ENCODE data around the gene ZNF165. TPM values are rescaled to one million over a fixed set of nuclear protein-coding genes. Genes with fewer than 3 reads are reported as not detected.
A peak's percentile ranks its signal among the peaks of the same experiment; 100 is the strongest.
"Not testable (repeated sequence)": the region's sequence is repeated elsewhere in the genome, so short reads cannot be mapped to it uniquely, and the experiment has no call there.

The ZNF165 gene
- total and polyA plus RNA-seq, 8 donors = 2.4 to 4.2 (median 3.2) TPM

DNA sequence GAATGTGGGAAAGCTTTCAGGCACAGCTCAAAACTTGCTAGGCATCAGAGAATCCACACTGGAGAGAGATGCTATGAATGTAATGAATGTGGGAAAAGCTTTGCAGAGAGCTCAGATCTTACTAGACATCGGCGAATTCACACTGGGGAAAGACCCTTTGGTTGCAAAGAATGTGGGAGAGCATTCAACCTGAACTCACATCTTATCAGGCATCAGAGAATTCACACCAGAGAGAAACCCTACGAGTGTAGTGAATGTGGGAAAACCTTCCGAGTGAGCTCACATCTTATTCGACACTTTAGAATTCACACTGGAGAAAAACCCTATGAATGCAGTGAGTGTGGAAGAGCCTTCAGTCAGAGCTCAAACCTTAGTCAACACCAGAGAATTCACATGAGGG, 8.7 kb downstream of the ZNF165 start:
- no peak overlapping the region for H3K27ac ChIP-seq
- peaks cover 0 to 59% of the 10 kb centered on the region in 2 donors for H3K36me3 ChIP-seq
- DNase-seq = no peak
- H3K27me3 ChIP-seq = peaks cover 0 to 8% of the 10 kb centered on the region in 2 donors
- TF ChIP-seq CTCF (IDR thresholded peaks at IDR 0.05) = no peak
- no peak for ATAC-seq
- no peak overlapping the region for H3K4me3 ChIP-seq
- intact Hi-C loops (cut with DNase I) = no loop called here
- H3K4me1 ChIP-seq = no peaks in the 10 kb centered on the region
- peaks cover 0 to 30% of the 10 kb centered on the region in 2 donors for H3K9me3 ChIP-seq

DNA sequence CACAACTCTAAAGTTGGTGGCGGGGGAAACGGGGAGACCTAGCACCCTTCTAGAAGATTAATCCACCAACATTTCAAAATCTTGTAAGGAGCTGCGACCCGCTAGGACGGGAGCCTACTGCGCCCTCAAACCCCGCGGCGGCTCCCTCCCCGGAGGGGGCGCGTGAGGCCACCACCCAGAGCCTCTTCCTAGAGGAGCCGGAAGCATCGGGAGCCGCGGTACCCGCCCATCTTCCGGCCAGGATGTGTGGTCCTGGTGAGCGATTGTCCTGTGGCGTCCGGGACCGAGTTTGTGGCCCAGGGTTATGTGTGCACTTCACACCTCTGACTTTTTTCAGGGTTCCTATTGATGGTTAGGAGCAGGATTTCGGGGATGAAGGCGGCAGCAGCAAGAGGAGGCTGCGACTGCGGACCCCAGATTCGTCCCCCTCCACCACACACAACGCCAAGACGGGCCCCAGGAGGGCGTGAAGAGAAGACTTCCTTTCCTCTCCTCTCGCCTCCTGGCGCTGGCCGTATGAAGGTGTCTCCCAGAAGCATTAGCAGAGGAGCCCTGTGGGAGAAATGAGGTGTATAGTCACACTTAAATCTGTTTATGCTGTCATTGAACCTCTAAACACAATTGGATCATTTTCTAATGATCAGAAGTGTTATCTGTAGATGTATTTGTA, 10.7 kb downstream of the ZNF165 start:
- intact Hi-C loops (cut with DNase I) = no loop called here
- no peak for TF ChIP-seq CTCF (IDR thresholded peaks at IDR 0.05)
- H3K36me3 ChIP-seq = peaks cover 0 to 50% of the 10 kb centered on the region in 2 donors
- DNase-seq (peak in 3 of 4 donors; percentile 17 to 78 (median 33)), ATAC-seq (peak; percentile 34)
- H3K27me3 ChIP-seq = peaks cover 0 to 8% of the 10 kb centered on the region in 2 donors
- H3K4me1 ChIP-seq = no peaks in the 10 kb centered on the region
- H3K4me3 ChIP-seq = peak overlapping the region; percentile 16 to 22
- no peak overlapping the region for H3K27ac ChIP-seq
- H3K9me3 ChIP-seq = peaks cover 0 to 30% of the 10 kb centered on the region in 2 donors

DNA sequence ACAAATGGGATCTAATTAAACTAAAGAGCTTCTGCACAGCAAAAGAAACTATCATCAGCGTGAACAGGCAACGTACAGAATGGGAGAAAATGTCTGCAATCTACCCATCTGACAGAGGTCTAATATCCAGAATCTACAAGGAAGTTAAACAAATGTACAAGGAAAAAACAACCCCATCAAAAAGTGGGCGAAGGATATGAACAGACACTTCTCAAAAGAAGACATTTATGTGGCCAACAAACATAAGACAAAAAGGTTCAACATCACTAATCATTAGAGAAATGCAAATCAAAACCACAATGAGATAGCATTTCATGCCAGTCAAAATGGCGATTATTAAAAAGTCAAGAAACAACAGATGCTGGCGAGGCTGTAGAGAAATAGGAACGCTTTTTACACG, 21.9 kb downstream of the ZNF165 start:
- peaks cover 0 to 13% of the 10 kb centered on the region in 2 donors for H3K4me1 ChIP-seq
- H3K4me3 ChIP-seq; DNase-seq; H3K36me3 ChIP-seq; H3K27me3 ChIP-seq; ATAC-seq; intact Hi-C loops (cut with DNase I); H3K27ac ChIP-seq; H3K9me3 ChIP-seq: not testable (repeated sequence)

GRCh38 chr6:28102699-28103098, 22.3 kb downstream of the ZNF165 start:
- H3K4me1 ChIP-seq = peaks cover 0 to 13% of the 10 kb centered on the region in 2 donors
- H3K27me3 ChIP-seq; H3K36me3 ChIP-seq; intact Hi-C loops (cut with DNase I); DNase-seq; ATAC-seq; H3K27ac ChIP-seq; H3K9me3 ChIP-seq; H3K4me3 ChIP-seq: not testable (repeated sequence)

DNA sequence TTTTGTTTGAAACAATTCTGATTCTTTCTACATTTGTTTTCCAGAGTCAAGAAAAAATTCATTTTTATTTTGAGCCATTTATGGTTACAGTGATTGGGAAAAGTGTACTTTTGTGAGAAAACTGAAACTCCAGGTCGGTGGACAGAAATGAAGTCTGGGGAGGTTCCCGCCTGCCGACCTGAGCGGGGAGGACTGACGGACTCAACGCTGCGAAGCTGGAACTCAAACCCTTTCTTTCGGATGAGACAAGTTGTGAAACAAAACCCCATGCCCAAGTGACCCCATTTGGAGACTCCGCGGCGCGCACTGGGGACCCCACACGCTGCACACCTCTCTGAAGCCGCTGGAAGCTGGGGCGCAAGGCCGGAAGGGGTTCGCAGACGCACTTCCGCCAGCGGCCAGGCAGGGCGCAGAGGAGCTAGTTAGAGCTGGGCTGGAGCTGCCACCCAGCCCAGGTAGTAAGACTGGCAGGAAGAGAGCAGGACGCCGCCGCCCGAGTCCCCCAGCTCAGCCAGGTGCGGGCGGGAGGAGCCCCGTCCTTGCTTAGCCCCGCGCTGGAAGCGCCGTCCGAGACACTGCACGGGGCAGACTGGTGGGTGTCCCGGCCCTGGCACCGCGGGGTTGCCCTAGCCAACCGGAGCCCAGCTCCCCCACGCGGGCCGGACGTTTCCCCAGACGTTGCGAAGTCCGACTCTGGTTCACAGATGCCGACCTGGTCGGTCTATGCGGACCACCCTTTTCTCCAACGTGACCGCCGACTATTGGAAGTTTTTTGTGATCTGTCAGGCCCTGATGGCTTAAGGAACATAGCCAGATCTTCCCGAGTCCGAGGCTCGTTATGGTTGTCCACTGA, 24.2 kb downstream of the ZNF165 start:
- Histone ChIP-seq H3K27ac (peak overlapping the region; percentile 67 to 81), H3K4me3 (peak overlapping the region; percentile 54 to 66), H3K4me1 (peaks cover 0 to 13% of the 10 kb centered on the region in 2 donors), H3K36me3 (no peaks in the 10 kb centered on the region), H3K27me3 (no peaks in the 10 kb centered on the region), H3K9me3 (no peaks in the 10 kb centered on the region)
- intact Hi-C loops (cut with DNase I) = no loop called here
- ATAC-seq (peak; percentile 100), DNase-seq (peak; percentile 77 to 96 (median 87))
- peak; percentile 56 to 79 for TF ChIP-seq CTCF (IDR thresholded peaks at IDR 0.05)

- DNase-seq = peak in 1 of 4 donors; percentile 21
- intact Hi-C loops (cut with DNase I) = no loop called here
- Histone ChIP-seq H3K36me3 (no peaks in the 10 kb centered on the region), H3K27ac (peak overlapping the region in 1 of 2 donors; percentile 81), H3K27me3 (no peaks in the 10 kb centered on the region), H3K4me1 (peaks cover 0 to 13% of the 10 kb centered on the region in 2 donors), H3K9me3 (no peaks in the 10 kb centered on the region), H3K4me3 (peak overlapping the region; percentile 54 to 66)
- ATAC-seq = peak; percentile 50
- no peak for TF ChIP-seq CTCF (IDR thresholded peaks at IDR 0.05)
Observed at GRCh38 chr6:28105245-28105639, 24.9 kb downstream of the ZNF165 start.
